Upper lobe of left lung (tissue), 6 donors: Measurements from ENCODE around the gene SUSD3. TPM values are rescaled to one million over a fixed set of nuclear protein-coding genes. Genes with fewer than 3 reads are reported as not detected.
A peak's percentile ranks its signal among the peaks of the same experiment; 100 is the strongest.

Experiments
- ATAC-seq, 2 donors: fragments of 200-7000 bp; cut with Tn5 transposase; one replicate each; pipeline ENCODE4 v1.9.1; 2022; ENCODE audit warnings: mild to moderate bottlenecking in 2 of 2, moderate library complexity in 2 of 2; ENCODE audit not compliant: low FRiP score in 2 of 2
- DNase-seq, 2 donors: peaks; one replicate each; pipeline ENCODE4 v3.0.0-alpha.2; 2019 to 2020
- H3K27ac ChIP-seq, 4 donors: fragments of 200-600 bp; sonication (generic); one replicate each; pipeline ENCODE4 v1.5.1; 2016 to 2019
- H3K27me3 ChIP-seq, 4 donors: fragments of 200-600 bp; sonication (generic); one replicate each; pipeline ENCODE4 v1.5.1; 2017 to 2019
- H3K36me3 ChIP-seq, 4 donors: fragments of 200-600 bp; sonication (generic); one replicate each; pipeline ENCODE4 v1.5.1; 2016 to 2019
- H3K4me1 ChIP-seq, 4 donors: fragments of 200-600 bp; sonication (generic); one replicate each; pipeline ENCODE4 v1.5.1; 2018 to 2019
- H3K4me3 ChIP-seq, 4 donors: fragments of 200-600 bp; sonication (generic); one replicate each; pipeline ENCODE4 v1.5.1; 2017 to 2019; ENCODE audit warnings: mild to moderate bottlenecking in 2 of 4, moderate library complexity in 1 of 4
- H3K9me3 ChIP-seq, 4 donors: fragments of 200-600 bp; sonication (generic); one replicate each; pipeline ENCODE4 v1.5.1; 2018 to 2019
- CTCF ChIP-seq, 6 experiments: fragments of 450-650 bp in 4 of 6; fragments of 200-600 bp in 2 of 6; sonication (generic) in 2 of 6; IDR thresholded peaks; one replicate each; pipeline ENCODE4 v1.5.1; 2016 to 2019; ENCODE audit warnings: antibody characterized with exemption in 6 of 6
- EP300 ChIP-seq, 4 donors: sonication (generic); formaldehyde crosslinking; IDR thresholded peaks; one replicate each; pipeline ENCODE4 v1.5.1; 2017; ENCODE audit warnings: antibody characterized with exemption in 4 of 4, control low read depth in 2 of 4
- POLR2A ChIP-seq, 4 donors: fragments of 450-650 bp; IDR thresholded peaks; one replicate each; pipeline ENCODE4 v1.5.1; 2016 to 2017; ENCODE audit warnings: antibody characterized with exemption in 4 of 4, mild to moderate bottlenecking in 2 of 4
- POLR2AphosphoS5 ChIP-seq, 2 donors: sonication (generic); formaldehyde crosslinking; IDR thresholded peaks; one replicate each; pipeline ENCODE4 v1.5.1; 2017; ENCODE audit warnings: antibody characterized with exemption in 2 of 2
- WGBS, 2 donors: methylation state at CpG; one replicate each; pipeline ENCODE4 v1.1.5; 2017 to 2018; 5-methylcytosine and 5-hydroxymethylcytosine counted together
- total RNA-seq, 6 donors: library from RNA; depleted of rRNA in 4 of 6; stranded (reverse); fragments of >200 nt in 4 of 6; gene quantifications; one replicate each; pipeline versions ENCODE4 v1.1.0 to v1.2.1, GENCODE V29; 2016 to 2021
- donor health status: DM: no; HTN: no; CAD: no; lungs with moderate emphysema.
- donor health status: DM: no; HTN: yes; CAD: no; lungs with severe emphysema.

Gene SUSD3
- total RNA-seq, 6 donors from 2014 or later = 3.9 to 17.8 (median 5.2) TPM

- H3K27ac ChIP-seq = no peak overlapping the region
- peaks cover 8 to 26% (median 23%) of the 10 kb centered on the region in 4 donors for H3K4me1 ChIP-seq
- H3K36me3 ChIP-seq = no peaks in the 10 kb centered on the region
- H3K27me3 ChIP-seq = no peaks in the 10 kb centered on the region
- DNase-seq (no peak), ATAC-seq (no peak)
- WGBS, 2 donors = 89 to 91% methylated on average over 4 of the region's 4 CpGs
- H3K9me3 ChIP-seq = no peaks in the 10 kb centered on the region
- no peak overlapping the region for H3K4me3 ChIP-seq
- no peak for TF ChIP-seq POLR2A (IDR thresholded peaks at IDR 0.05)
- TF ChIP-seq POLR2AphosphoS5 (IDR thresholded peaks at IDR 0.05) = no peak
- no peak for TF ChIP-seq EP300 (IDR thresholded peaks at IDR 0.05)
- TF ChIP-seq CTCF (IDR thresholded peaks at IDR 0.05) = no peak
These were observed 9.0 kb upstream of the SUSD3 start for GRCh38 chr9:93049491-93049890.

GRCh38 chr9:93050231-93050630, 8.3 kb upstream of the SUSD3 start:
- H3K36me3 ChIP-seq = no peaks in the 10 kb centered on the region
- no peaks in the 10 kb centered on the region for H3K27me3 ChIP-seq
- no peak for TF ChIP-seq POLR2AphosphoS5 (IDR thresholded peaks at IDR 0.05)
- TF ChIP-seq CTCF (IDR thresholded peaks at IDR 0.05) = no peak
- no peak for TF ChIP-seq POLR2A (IDR thresholded peaks at IDR 0.05)
- no peak for TF ChIP-seq EP300 (IDR thresholded peaks at IDR 0.05)
- H3K4me3 ChIP-seq = no peak overlapping the region
- DNase-seq (no peak), ATAC-seq (no peak)
- no peaks in the 10 kb centered on the region for H3K9me3 ChIP-seq
- no peak overlapping the region for H3K27ac ChIP-seq
- WGBS, 2 donors = 87% methylated on average over 3 to 4 of the region's 4 CpGs
- peaks cover 12 to 30% (median 23%) of the 10 kb centered on the region in 4 donors for H3K4me1 ChIP-seq

- TF ChIP-seq CTCF (IDR thresholded peaks at IDR 0.05) (no peak), POLR2AphosphoS5 (IDR thresholded peaks at IDR 0.05) (peak in 1 of 2 donors; percentile 25), EP300 (IDR thresholded peaks at IDR 0.05) (peak in 2 of 4 donors; percentile 4 to 58), POLR2A (IDR thresholded peaks at IDR 0.05) (peak in 1 of 4 donors; percentile 29)
- WGBS, 2 donors = 34% methylated on average over 4 to 6 of the region's 6 CpGs
- DNase-seq (peak in 1 of 2 donors; percentile 70), ATAC-seq (peak; percentile 53 to 81)
- peaks cover 12 to 30% (median 23%) of the 10 kb centered on the region in 4 donors for H3K4me1 ChIP-seq
- H3K9me3 ChIP-seq = no peaks in the 10 kb centered on the region
- H3K4me3 ChIP-seq = no peak overlapping the region
- H3K36me3 ChIP-seq = no peaks in the 10 kb centered on the region
- no peaks in the 10 kb centered on the region for H3K27me3 ChIP-seq
- H3K27ac ChIP-seq = peak overlapping the region; percentile 51 to 86 (median 67)
These were observed 6.8 kb upstream of the SUSD3 start for GRCh38 chr9:93051680-93052089.

GRCh38 chr9:93052791-93053540, 5.5 kb upstream of the SUSD3 start:
- DNase-seq (peak in 1 of 2 donors; percentile 57), ATAC-seq (no peak)
- 64 to 71% methylated on average over 13 to 15 of the region's 15 CpGs for WGBS, 2 donors
- Histone ChIP-seq H3K36me3 (no peaks in the 10 kb centered on the region), H3K27ac (peak overlapping the region in 3 of 4 donors; percentile 46 to 86 (median 62)), H3K9me3 (no peaks in the 10 kb centered on the region), H3K4me1 (peaks cover 12 to 30% (median 23%) of the 10 kb centered on the region in 4 donors), H3K27me3 (no peaks in the 10 kb centered on the region), H3K4me3 (no peak overlapping the region)
- TF ChIP-seq POLR2A (IDR thresholded peaks at IDR 0.05) (no peak), POLR2AphosphoS5 (IDR thresholded peaks at IDR 0.05) (no peak), EP300 (IDR thresholded peaks at IDR 0.05) (no peak), CTCF (IDR thresholded peaks at IDR 0.05) (no peak)
